GM12801 (cell line): ENCODE data around the gene MGAT5.

ENCODE experiments used
- TF ChIP-seq, protein P1 (sequence below): IDR thresholded peaks from one replicate; pipeline ENCODE4 v1.5.1; 2011; ENCODE audit warnings: control low read depth; ENCODE audit not compliant: insufficient read length; ENCODE audit errors: extremely low read depth

MGAT5 gene

DNA sequence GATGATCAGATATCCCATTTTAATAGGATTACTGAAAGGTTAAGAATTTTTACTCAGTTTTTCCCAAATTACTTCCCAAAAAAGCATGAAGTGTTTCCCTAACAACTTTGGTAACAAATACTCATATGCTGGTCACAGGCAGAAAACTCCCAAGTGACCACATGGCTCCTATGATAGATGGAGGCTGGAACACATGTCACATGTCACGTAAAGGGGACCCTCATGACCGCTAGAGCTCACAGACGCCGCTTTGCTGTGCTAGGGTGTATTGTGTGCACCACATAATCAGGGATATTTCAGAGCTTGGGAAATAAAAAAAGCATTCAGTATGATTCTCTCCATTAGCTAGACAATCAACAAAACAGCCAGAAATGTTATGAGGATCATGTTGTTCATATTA lies 236.7 kb downstream of the MGAT5 start:
- TF ChIP-seq, protein P1, sequence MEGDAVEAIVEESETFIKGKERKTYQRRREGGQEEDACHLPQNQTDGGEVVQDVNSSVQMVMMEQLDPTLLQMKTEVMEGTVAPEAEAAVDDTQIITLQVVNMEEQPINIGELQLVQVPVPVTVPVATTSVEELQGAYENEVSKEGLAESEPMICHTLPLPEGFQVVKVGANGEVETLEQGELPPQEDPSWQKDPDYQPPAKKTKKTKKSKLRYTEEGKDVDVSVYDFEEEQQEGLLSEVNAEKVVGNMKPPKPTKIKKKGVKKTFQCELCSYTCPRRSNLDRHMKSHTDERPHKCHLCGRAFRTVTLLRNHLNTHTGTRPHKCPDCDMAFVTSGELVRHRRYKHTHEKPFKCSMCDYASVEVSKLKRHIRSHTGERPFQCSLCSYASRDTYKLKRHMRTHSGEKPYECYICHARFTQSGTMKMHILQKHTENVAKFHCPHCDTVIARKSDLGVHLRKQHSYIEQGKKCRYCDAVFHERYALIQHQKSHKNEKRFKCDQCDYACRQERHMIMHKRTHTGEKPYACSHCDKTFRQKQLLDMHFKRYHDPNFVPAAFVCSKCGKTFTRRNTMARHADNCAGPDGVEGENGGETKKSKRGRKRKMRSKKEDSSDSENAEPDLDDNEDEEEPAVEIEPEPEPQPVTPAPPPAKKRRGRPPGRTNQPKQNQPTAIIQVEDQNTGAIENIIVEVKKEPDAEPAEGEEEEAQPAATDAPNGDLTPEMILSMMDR = no peak

DNA sequence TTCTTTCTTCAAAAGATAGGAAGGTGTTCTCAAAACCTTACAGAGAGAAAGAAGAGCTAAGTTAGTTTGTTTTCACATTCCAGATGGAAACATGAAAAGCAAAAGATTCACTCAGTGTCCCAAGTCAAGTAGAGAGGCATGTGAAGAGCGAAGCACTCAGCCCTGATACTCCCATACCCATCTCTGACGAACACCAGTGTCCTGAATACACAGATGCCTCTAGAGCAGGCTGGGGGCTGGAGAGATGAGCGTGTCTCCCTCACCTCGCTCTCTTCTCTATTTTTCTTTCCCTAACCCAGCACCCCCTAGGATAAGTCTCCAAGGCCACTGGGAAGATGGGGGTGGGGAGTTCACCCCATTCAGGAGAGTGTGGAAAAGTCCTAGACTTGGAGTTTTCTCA lies 237.2 kb downstream of the MGAT5 start:
- TF ChIP-seq, protein P1 = no peak

DNA sequence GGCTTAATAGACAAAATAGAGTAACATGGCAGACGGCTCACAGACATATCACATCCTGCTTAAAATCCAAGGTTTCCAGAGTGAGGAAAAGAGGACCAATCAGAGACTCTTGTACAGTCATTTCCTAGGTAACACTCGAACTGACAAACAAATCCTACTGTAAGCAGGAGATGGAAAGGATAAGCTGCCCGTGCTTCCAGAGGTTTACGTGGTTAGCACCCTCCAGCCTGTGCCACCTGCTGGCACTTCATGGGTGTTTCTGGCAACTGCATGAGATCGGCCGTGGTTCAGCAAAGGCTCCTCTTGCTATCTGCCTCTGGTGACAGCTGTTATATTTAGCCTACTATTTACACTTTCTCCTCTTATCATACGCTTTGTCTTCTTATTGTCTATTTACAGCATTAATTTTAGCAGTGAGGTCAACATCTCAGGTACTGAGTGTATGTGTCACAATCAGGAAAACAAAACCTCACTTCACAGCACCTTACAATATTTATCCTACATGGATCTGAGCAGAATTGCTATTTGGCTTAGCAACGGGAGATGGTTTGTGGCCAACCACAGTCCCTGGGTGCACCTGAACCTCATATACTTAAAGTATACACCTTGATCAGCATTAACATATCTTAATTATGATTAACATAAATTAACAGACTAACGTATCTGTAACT lies 238.0 kb downstream of the MGAT5 start:
- TF ChIP-seq, protein P1 = no peak

DNA sequence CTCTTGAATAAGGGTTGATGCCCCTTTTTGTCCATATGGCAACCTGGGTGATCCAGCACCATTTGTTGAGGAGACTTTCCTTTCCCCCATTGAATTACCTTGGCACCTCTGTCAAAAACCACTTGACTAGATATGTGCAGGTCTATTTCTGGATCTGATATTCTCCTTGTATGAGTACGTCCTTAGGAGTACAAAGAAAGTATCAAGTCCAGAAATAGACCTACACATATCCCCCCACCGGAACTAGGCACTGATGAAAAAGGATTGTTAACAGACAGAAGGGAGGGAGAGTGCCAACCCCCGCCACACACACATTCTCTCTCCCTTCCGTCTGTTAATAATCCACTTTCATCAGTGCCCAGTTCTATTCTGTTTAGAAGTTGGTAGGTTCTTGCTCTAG lies 239.9 kb downstream of the MGAT5 start:
- TF ChIP-seq, protein P1 = no peak

DNA sequence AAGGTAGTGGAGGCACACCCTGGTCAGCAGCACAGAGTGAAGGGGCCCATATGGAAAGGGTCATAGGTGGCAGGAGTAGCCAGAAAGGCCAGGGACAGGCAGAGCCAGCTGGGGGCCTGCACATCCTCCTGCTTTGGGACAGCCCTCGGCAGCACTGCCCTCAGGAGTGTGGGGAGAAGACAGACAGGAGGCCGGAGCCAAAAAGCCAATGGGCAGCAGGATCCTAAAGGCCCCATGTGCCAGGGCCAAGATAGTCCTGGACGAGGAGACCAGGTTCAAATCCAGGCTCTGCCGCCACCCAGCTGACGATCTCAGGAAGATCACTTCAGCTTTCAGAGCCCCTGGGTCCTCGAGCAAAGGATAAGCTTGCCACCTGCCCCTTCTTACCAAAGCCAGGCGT lies 244.8 kb downstream of the MGAT5 start:
- TF ChIP-seq, protein P1 = no peak

DNA sequence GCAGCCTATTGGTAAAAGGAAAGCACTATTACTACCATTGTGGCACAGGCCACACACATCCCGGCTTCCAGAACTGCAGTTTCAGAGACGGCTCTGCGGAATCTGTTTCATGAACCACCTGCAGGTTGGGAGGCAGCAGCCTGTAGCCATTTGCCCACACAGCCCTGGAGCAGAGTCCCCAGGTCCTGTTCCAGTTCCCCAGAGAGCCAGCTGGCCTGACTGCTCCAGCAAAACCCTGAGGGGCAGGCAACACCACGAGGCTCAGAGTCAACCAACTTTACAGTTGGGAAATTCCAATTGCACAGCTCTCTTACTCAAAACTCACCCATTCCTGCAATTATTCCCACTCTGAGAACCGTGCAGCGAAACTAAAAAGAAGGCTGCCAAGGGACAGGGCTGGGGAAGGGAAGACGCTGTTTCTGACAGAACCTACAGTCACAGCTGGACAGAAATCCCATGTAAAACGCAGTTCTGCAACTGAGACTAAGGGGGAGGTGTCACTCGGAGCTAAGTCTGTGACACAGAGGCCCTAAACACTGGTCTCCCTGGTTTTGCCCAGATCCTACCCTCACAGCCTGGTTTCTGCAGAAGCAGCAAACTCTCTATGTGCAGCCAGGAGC lies 245.5 kb downstream of the MGAT5 start:
- TF ChIP-seq, protein P1 = no peak

DNA sequence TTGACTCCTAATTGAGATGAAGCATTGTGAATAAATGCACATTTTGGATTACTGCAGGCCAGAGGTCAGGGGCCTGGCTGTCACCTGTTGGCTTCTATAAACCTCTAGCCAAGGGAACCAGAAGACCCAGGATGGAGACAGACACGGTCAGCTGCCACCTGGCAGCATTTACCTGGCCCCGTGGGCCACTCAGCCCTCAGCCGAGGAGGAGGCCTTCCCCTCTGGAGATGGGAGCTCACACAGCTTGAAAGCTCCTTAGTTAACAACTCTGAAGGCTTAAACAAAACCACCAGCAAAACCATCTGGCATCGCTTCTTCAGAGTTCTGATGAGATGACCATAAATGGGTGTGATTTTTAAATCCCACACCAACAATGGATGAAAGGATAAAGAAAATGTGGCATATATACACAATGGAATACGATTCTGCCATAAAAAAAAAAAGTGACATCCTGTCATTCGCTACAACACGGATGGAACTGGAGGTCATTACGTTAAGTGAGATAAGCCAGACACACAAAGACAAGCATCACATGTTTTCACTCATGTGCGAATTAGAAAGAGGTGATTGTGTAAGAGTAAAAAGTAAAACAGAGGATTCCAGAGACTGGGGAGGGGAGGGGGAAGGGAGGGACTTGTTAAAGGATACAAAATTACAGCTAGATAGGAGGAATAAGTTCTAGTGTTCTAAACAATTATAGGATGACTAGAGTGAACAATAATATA lies 246.5 kb downstream of the MGAT5 start:
- TF ChIP-seq, protein P1 = no peak
